ENCODE results near the gene LRRC46.

GRCh38 chr17:47818002-47818695 lies 13.3 kb upstream of the LRRC46 start:
- no peak for TF ChIP-seq CTCF (IDR thresholded peaks at IDR 0.05; ENCODE audit: low read length)
- TF ChIP-seq EZH2 (IDR thresholded peaks at IDR 0.05; ENCODE audit: borderline replicate concordance, low read length) = no peak
